SK-N-MC (cell line): ENCODE results near the gene WNT5A.

Experiments
- DNase-seq: peaks from one replicate; pipeline ENCODE4 v3.0.0-alpha.2; 2011; ENCODE audit warnings: low read depth, low spot score
- H3K27ac ChIP-seq: fragments of 200-600 bp; sonication (generic); 2 replicates; pipeline ENCODE4 v1.5.1; 2016; ENCODE audit warnings: mixed run types
- H3K36me3 ChIP-seq: fragments of 200-600 bp; sonication (generic); 2 replicates; pipeline ENCODE4 v1.6.1; 2017; ENCODE audit warnings: antibody characterized with exemption, low read length, mixed read lengths; ENCODE audit not compliant: insufficient read depth
- H3K4me3 ChIP-seq: fragments of 200-600 bp; sonication (generic); 2 replicates; pipeline ENCODE4 v1.5.1; 2016
- H3K9ac ChIP-seq: fragments of 200-600 bp; sonication (generic); 2 replicates; pipeline ENCODE4 v1.8.0; 2017; ENCODE audit warnings: mixed run types, mixed read lengths; ENCODE audit not compliant: insufficient read length
- H3K9me3 ChIP-seq: fragments of 200-600 bp; sonication (generic); 2 replicates; pipeline ENCODE4 v1.6.1; 2017; ENCODE audit warnings: low read depth, mild to moderate bottlenecking, antibody characterized with exemption, low read length, moderate library complexity, mixed read lengths
- EZH2 ChIP-seq: fragments of 200-600 bp; sonication (generic); IDR thresholded peaks from one replicate; pipeline ENCODE4 v1.6.1; 2017; ENCODE audit warnings: antibody characterized with exemption
- FOXP2 ChIP-seq: optimal IDR thresholded peaks from 2 replicates; pipeline ENCODE3; 2011; ENCODE audit warnings: mild to moderate bottlenecking, moderate library complexity; ENCODE audit not compliant: insufficient read depth; ENCODE audit errors: extremely low read length, control extremely low read depth
- POLR2AphosphoS5 ChIP-seq: IDR thresholded peaks from 2 replicates; pipeline ENCODE4 v1.6.1; 2012; ENCODE audit warnings: mild to moderate bottlenecking, low read depth, low read length, borderline replicate concordance

The WNT5A gene

DNA sequence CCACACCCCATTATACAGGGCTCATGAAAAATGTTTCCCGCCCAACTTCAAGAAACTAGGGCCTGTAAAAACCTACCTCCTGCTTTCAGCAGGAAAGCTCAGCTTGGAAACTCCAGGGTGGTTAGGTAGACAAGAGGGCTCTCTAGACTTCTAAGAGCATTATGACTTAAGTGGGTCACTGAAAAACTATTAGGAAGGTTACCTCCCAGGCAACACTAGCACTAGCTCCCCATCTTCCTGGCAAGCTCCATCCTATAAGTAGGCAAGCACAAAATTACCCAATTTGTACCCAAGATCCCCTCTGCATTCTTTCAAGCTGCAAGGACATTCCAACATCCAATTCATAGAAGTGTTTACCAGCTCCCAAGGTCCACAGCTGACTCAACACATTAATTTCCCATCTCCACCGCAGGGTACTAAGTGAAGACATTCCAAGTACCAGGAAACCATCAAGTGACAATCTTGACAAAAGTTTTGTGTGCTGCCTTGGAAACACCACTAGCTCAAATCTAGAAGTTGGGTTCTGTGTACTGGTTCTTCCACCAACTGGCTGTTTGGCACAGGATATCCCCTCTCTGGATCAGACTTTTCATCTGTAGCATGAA lies 46.9 kb downstream of the WNT5A start:
- Histone ChIP-seq H3K9me3 (no peaks in the 10 kb centered on the region), H3K36me3 (no peaks in the 10 kb centered on the region), H3K27ac (no peak overlapping the region), H3K4me3 (no peak overlapping the region), H3K9ac (no peak overlapping the region)
- DNase-seq, result no peak
- TF ChIP-seq POLR2AphosphoS5, result no peak
- no peak for TF ChIP-seq FOXP2
- no peak for TF ChIP-seq EZH2

DNA sequence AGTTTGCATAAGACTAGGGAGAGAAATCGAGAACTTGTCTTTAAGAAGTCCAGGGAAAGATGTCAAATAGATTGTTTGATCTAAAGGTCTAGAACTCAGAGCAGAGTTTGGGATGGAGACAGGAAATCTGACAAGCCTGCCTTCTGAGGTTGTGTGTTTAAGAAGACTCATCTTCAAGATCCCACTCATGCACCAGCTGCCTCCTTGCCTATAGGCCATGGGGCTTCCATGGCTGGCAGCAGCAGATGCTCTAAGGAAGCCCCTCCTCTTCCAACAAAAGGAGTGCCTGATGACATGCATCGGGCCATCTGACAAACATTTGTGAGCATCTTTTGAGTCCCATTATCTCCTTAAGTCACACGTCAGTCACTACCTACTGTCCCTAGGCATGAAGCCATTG lies 47.4 kb downstream of the WNT5A start:
- H3K9ac ChIP-seq, result no peak overlapping the region
- no peak overlapping the region for H3K4me3 ChIP-seq
- H3K27ac ChIP-seq, result no peak overlapping the region
- DNase-seq, result no peak
- TF ChIP-seq POLR2AphosphoS5, result no peak
- no peak for TF ChIP-seq EZH2
- TF ChIP-seq FOXP2, result no peak
- H3K9me3 ChIP-seq, result no peaks in the 10 kb centered on the region
- H3K36me3 ChIP-seq, result no peaks in the 10 kb centered on the region

DNA sequence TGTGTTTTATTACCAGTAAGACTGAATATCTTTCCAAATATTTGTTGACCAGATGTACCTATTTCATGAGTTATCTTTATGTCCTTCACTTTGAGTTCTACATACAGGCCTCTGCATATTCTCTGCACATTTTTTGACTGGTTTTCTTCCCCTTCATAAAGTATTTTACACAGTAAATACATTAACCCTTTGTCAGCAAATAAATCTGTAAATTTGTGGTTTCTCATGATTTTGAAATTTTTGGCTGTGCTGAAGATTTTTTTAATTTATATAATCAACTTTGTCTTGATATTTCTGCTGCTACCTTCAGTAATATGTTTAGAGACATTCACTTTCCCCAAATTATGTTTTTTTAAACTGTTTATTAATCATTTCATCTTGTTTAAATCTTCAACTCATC lies 50.5 kb downstream of the WNT5A start:
- Histone ChIP-seq H3K36me3 (no peaks in the 10 kb centered on the region), H3K9me3 (no peaks in the 10 kb centered on the region), H3K9ac (no peak overlapping the region), H3K4me3 (no peak overlapping the region), H3K27ac (no peak overlapping the region)
- TF ChIP-seq FOXP2, result no peak
- no peak for TF ChIP-seq POLR2AphosphoS5
- no peak for TF ChIP-seq EZH2
- DNase-seq, result no peak

DNA sequence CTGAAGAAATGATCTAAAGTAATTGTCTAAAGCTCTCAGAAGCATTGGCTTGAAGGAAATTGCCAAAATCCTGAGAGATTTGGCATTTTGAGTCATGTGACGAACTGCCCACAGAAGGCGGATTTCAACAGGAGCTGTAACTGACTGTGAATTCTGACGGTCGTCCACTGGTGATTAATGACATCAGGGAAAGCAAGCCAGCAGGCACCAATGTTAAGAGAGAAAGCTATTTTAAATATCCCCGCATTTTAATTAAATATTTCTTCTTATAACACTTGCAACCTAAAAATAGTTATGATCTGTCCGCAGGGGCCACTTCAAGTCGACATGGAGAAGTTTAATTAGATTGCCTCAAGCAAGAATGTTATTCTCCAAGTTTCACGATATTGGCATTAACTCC lies 51.6 kb downstream of the WNT5A start:
- H3K9ac ChIP-seq, result no peak overlapping the region
- H3K27ac ChIP-seq, result no peak overlapping the region
- no peak for DNase-seq
- TF ChIP-seq EZH2, result no peak
- no peak for TF ChIP-seq FOXP2
- no peak for TF ChIP-seq POLR2AphosphoS5
- no peaks in the 10 kb centered on the region for H3K36me3 ChIP-seq
- no peaks in the 10 kb centered on the region for H3K9me3 ChIP-seq
- H3K4me3 ChIP-seq, result no peak overlapping the region

DNA sequence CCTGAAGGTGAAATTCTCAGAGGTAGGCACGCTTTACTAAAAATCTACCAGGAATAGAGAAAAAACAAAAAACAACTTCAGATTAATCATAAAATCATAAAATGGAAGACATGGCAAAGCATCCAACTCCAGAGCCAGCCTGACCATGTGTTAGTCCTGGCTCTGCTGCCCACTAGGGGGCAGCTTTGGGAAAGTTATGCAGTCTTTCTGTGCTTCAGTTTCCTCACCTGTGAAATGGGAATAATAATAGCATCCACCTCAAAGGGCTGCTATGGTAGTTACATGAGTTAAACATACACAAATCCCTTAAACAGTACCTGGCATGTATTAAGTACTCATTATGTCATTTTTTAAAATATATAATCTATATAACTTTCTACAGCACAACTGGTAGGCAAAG lies 52.3 kb downstream of the WNT5A start:
- no peak overlapping the region for H3K4me3 ChIP-seq
- no peak for TF ChIP-seq FOXP2
- no peak for TF ChIP-seq EZH2
- no peak for TF ChIP-seq POLR2AphosphoS5
- no peaks in the 10 kb centered on the region for H3K36me3 ChIP-seq
- H3K27ac ChIP-seq, result no peak overlapping the region
- no peak for DNase-seq
- no peak overlapping the region for H3K9ac ChIP-seq
- no peaks in the 10 kb centered on the region for H3K9me3 ChIP-seq

DNA sequence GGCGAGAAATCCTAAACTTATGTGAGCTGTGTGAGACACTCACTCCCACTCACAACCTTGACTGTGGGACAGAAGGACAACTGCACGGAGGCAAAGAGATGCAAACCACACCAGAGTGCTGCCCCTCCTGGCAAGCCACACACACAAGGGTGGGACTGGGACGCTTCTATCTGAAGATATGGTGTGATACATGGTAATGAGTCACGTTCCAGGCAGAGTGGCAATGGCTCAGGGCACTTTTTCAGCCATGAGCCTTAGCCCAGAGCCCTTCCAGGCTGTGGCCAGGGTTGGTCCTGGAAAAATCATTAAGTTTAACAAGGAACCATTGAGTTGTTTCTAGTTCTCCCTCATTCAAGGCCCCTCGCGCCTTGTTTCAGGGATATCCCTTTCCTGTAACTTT lies 56.1 kb downstream of the WNT5A start:
- no peak for TF ChIP-seq POLR2AphosphoS5
- TF ChIP-seq EZH2, result no peak
- H3K4me3 ChIP-seq, result no peak overlapping the region
- H3K27ac ChIP-seq, result no peak overlapping the region
- H3K36me3 ChIP-seq, result no peaks in the 10 kb centered on the region
- DNase-seq, result no peak
- no peaks in the 10 kb centered on the region for H3K9me3 ChIP-seq
- H3K9ac ChIP-seq, result no peak overlapping the region

DNA sequence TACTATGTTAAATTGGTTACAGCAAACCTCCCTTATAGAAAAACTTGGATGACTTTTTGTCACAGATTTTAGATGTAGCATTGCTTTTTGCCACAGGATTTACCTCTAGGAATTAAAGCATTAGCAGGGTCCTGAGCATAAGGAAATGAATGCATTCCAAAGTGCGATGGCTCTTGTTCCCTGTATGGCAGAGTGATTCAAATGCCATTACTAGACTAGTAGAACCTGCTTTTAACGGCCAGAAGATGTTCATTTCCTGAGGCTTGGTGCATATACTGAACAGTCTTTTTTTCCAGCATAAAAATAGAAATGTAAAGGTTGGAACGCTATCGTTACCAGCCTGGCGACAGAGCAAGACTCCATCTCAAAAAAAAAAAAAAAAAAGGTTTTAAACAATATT lies 59.4 kb downstream of the WNT5A start:
- DNase-seq, result no peak
- no peak overlapping the region for H3K4me3 ChIP-seq
- TF ChIP-seq POLR2AphosphoS5 (no peak), EZH2 (no peak), FOXP2 (no peak)
- H3K27ac ChIP-seq, result no peak overlapping the region
- H3K9ac ChIP-seq, result no peak overlapping the region
- H3K36me3 ChIP-seq, result no peaks in the 10 kb centered on the region
- H3K9me3 ChIP-seq, result no peaks in the 10 kb centered on the region

DNA sequence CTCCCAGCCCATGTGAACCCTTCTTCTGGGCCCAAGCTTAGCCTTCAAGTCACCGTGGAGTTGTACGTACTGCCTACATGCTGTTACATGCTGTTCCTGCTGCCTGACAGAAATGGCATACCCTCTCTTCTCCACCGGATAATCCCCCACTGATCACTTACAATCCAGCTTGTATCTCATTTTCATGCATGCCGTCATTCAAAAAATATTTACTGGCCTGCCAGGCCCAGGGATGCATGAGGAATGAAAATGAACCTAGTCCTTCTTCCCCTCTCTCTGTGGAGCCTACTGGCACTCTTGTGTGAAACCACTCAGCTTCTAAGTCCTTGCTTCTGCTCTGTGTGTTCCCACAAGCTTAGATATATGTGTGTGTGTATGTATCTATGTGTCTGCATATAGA lies 60.6 kb downstream of the WNT5A start:
- Histone ChIP-seq H3K27ac (no peak overlapping the region), H3K4me3 (no peak overlapping the region), H3K9me3 (no peaks in the 10 kb centered on the region), H3K36me3 (no peaks in the 10 kb centered on the region), H3K9ac (no peak overlapping the region)
- DNase-seq, result no peak
- no peak for TF ChIP-seq POLR2AphosphoS5
- no peak for TF ChIP-seq FOXP2
- no peak for TF ChIP-seq EZH2

DNA sequence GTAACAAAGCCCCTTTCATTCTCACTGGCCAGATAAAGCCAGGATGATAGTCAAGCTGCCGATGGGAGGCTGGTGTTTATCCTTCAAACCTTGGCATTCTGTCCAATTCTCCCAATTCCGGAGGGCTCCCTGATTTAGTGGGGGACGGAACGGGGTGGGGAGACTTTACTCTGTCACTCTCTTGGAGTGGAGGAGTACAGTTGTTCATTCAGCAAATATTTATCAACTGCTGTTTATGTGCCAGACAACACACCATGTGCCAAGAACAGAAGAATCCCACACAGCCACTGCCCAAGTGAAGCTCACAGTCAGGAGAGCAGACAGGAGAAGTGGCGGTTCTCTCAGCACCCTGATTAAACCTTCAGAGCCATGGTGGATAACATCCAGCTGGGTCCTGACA lies 63.3 kb downstream of the WNT5A start:
- TF ChIP-seq FOXP2 (no peak), EZH2 (no peak), POLR2AphosphoS5 (no peak)
- Histone ChIP-seq H3K9me3 (no peaks in the 10 kb centered on the region), H3K4me3 (no peak overlapping the region), H3K27ac (no peak overlapping the region), H3K36me3 (no peaks in the 10 kb centered on the region), H3K9ac (no peak overlapping the region)
- no peak for DNase-seq
